ENCODE data around the gene KRTAP4-8.
"Not testable (repeated sequence)": the region's sequence is repeated elsewhere in the genome, so short reads cannot be mapped to it uniquely, and the experiment has no call there.

The KRTAP4-8 gene

DNA sequence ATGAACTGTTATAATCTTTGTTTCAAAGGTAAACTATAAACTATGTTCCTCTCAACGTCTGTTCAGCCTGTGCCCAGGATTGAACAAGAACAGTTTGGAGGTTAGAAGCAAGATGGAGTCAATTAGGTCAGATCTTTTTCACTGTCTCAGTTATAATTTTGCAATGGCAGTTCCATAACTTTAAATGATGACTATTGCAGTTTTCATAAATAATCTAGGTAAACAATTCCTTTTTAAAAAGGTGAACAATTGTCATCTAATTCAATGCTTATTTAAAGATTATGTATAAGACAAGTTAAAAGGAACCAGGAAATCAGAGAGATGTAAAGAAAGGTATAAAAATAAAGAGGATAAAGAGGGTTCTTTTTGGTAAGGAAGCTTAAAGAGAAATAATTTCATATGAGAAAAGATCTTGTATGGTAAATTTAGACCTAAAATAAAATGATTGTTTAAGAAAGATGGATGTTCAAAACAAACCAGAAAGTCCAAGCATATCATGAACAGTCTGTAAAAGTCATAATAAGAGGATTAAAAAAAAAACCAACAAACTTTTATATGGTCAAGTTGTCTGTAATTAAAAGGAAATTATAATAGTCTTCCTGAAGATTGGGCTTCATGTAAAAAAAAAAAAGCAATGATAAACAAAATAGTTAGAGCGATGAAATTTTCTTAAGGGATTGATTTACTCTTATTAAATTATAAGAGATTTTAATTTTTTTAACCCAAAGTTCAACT lies 13.4 kb upstream of the KRTAP4-8 start:
- DNase-seq (ENCODE audit: insufficient read length, low spot score) (no peak), FAIRE-seq (no peak)

DNA sequence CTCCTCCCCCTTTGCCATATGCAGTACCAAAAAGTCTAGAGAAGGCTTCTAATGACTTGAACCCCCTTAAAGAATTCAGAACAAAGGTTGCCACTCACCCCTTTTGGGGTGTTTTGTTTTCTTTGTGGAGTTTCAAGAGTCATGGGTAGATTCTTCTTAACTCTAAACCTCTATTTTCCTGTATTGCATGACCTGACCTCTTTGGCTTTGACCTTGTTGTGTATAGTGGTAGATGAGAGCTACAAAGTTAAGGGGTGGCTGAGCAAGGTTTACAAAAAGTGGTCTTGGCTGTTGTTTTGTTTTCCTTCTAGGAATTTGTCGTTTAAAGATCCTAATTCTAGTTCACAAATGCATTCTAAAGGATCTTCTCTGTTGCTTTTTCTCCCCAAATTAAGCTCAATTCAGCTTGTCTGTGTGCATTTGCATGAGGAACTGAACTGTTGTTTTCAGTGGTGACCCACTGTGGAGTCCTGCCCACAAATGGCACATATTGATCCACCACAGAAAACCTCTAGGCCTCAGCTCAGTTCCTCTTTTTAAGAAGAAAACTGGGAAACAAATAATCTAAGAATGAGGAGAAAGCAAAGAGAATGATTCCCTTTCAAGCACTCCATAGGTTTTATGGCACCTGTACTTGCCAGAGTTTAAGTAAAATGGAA lies 10.9 kb upstream of the KRTAP4-8 start:
- not testable (repeated sequence) for DNase-seq (ENCODE audit: insufficient read length, low spot score); FAIRE-seq

DNA sequence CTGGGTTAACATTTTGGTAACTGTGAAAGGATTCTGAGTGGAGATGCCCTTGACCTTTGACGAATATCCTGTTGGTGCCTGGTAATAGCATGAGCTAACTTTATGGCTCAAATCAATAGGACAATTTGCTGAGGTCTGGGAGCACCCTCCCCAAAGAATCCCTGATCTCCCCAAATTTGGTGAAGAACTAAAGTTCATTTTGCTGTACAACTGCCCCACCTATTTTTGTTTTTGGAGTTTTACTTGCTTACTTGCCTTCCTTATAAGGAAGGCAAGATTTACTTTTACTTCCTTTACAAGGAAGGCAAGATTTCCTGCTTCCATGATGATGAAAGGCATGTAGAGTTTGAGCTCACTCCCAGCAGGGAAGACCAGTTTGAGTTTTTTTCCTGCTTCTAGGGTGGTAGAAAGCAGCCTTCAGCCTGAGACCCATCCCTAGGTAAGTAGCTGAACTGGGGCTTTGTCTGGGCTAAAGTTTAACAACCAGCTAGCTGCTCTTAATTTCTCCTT lies 10.1 kb upstream of the KRTAP4-8 start:
- DNase-seq (ENCODE audit: insufficient read length, low spot score) (no peak), FAIRE-seq (peak; percentile 70)

DNA sequence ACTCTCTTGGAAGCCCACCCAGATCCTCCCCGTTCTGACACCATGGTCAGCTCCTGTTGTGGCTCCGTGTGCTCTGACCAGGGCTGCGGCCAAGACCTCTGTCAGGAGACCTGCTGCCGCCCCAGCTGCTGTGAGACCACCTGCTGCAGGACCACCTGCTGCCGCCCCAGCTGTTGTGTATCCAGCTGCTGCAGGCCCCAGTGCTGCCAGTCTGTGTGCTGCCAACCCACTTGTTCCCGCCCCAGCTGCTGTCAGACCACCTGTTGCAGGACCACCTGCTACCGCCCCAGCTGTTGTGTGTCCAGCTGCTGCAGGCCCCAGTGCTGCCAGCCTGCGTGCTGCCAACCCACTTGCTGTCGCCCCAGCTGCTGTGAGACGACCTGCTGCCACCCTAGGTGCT lies 7.4 kb upstream of the KRTAP4-8 start, which contains the start of gene KRTAP4-9:
KRTAP4-9 (plus strand) TSS at position 43 of the 400 bp plus-strand sequence; CDS start at position 43, 0 bp downstream.
- DNase-seq (ENCODE audit: insufficient read length, low spot score) = not testable (repeated sequence)
- FAIRE-seq = peak; percentile 91

DNA sequence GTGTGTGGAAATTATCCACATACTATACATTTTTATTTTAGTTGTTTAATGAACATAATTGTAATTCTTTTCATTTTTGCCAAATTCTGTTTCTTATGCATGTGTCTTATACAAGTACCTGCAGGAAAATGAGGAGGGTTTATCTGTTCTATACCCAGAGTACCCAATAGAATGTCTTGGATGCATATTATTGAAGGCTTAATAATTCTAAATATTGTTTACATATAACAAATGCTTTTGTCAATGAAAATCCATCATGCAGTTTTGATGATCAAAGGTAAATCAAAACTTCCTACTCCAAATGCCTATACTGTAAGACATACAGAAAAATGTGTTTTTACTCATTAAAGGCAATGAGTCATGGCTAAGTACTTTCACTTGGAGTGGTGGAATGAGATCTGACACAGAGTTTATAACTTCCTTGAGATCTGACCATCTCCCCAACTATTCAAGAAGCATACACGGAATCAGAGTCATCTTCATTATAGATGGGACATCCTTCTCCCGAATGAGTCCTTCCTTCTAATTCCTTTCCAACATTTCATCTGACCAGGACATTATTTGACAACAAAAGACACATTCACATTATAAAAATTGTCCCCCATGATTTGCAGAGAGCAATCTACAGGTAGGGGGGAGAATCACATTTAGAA lies 6.6 kb upstream of the KRTAP4-8 start:
- FAIRE-seq = peak; percentile 99

DNA sequence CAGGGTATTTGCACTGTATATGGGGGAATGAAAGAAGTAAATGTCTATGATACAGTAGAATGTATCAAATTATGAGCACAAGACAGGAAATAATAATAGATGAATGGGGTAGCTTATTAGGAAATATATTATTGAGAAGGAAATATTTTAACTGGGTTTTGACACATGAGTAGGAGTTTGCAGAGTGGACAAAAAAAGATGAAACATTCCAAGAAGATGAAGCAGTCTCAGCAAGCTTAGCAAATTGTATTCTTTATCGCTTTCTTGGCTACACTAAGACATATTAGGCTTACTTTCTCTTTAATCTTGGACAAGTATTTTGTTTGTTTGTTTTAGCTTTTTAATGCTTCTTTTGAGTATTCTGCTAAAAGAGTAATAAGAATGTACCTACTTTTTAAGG lies 6.0 kb upstream of the KRTAP4-8 start:
- FAIRE-seq (no peak), DNase-seq (ENCODE audit: insufficient read length, low spot score) (no peak)

More for the DNA sequence above, 6.6 kb upstream of the KRTAP4-8 start:
- DNase-seq (ENCODE audit: insufficient read length, low spot score) = not testable (repeated sequence)

DNA sequence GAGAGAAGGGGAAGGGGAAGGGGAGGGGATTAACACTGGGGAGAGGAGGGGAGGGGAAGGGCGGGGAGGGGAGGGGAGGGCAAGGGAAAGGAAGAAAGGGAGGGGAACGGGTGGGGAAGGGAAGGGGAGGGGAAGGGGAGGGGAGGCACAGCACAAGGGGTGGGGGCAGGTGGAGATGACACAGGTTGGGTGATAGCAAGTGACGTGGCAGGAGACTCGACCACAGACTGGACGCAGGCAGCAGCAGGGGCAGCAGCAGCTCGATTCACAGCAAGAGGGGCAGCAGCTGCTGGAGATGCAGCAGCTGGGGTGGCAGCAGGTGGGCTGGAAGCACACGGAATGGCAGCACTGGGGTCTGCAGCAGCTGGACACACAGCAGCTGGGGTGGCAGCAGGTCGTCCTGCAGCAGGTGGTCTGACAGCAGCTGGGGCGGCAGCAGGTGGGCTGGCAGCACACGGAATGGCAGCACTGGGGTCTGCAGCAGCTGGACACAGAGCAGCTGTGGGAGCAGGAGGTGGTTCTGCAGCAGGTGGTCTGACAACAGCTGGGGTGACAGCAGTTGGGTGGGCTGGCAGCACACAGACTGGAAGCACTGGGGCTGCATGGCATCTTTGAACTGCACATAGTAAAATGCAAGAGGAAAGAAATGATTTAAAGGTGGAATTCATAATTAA lies 3.8 kb upstream of the KRTAP4-8 start, which contains the start of gene KRTAP4-16:
KRTAP4-16 (minus strand) TSS at position 624 of the 674 bp plus-strand sequence; CDS start at position 624, 0 bp downstream.
- DNase-seq (ENCODE audit: insufficient read length, low spot score) (no peak), FAIRE-seq (peak; percentile 73)

DNA sequence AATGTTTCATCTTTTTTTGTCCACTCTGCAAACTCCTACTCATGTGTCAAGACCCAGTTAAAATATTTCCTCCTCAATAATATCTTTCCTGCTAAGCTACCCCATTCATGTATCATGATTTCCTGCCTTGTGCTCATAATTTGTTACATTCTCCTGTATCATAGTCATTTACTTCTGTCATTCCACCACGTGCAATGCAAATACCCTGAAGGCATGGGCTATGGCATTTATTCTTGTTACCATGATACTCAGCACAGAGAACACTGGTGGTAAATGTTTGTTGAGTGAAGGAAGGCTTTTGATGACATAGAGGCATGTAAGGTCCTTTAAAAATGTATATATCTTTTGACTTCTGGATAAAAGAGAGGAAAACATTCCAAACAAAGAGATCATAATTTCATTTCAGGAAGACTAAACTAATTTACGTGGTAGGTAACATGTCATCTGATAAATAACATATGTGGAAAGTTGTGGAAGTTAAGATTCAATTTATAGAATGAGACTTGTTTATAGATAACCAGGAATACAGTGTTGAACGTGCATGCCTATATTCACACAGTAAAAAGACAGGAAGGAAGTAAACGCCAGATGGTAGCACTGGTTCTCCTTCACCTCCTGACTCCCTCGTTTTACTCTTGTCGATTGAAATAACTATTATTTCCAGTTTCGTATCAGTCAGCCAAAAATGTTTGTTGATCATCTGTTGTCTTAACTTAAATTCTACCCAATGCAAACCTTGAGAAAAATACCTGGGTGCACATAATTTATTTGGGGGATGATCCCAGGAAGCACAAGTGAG lies 1.9 kb upstream of the KRTAP4-8 start:
- FAIRE-seq = peak; percentile 93
- DNase-seq (ENCODE audit: insufficient read length, low spot score) = peak; percentile 45

DNA sequence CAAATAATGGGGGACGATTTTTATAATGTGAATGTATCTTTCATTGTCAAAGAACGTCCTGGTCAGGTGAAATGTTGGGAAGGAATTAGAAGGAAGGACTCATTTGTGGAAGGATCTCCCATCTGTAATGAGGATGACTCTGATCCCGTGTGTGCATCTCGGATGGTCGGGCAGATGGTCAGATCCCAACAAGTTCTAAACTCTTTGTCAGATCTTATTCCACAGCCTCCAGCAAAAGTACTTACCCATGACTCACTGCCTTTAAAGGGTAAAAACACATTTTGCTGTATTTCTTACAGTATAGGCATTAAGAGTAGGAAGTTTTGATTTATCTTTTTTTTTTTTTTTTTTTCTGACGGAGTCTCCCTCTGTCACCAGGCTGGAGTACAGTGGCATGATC lies 539 bp upstream of the KRTAP4-8 start:
- peak; percentile 81 for FAIRE-seq
- DNase-seq (ENCODE audit: insufficient read length, low spot score) = no peak

DNA sequence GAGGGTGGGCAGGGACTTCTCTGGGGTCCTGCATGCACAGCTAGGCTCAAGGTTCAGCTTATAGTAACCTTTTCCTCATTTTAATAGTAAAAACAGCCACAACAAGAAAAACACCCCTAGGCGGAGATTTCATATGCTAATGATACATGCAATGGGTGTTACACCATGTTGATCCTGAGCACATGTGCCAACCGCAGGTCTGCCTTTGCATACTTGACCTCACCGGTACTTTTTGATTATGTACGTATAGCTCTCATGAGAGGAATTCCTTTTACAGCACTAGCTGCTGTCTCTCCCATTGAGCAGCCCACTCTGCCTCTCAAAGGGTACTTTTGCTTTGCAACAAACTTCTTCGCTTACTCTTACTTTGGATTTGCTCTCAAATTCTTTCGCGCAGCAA lies 1.9 kb downstream of the KRTAP4-8 start:
- DNase-seq (ENCODE audit: insufficient read length, low spot score) (no peak), FAIRE-seq (no peak)

DNA sequence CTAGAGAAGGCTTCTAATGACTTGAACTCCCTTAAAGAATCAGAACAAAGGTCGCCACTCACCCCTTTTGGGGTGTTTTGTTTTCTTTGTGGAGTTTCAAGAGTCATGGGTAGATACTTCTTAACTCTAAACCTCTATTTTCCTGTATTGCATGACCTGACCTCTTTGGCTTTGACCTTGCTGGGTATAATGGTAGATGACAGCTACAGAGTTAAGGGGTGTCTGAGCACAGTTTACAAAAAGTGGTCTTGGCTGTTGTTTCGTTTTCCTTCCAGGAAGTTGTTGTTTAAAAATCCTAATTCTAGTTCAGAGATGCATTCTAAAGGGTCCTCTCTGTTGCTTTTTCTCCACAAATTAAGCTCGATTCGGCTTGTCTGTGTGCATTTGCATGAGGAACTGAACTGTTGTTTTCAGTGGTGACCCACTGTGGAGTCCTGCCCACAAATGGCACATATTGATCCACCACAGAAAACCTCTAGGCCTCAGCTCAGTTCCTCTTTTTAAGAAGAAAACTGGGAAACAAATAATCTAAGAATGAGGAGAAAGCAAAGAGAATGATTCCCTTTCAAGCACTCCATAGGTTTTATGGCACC lies 9.1 kb downstream of the KRTAP4-8 start:
- not testable (repeated sequence) for DNase-seq (ENCODE audit: insufficient read length, low spot score)
- FAIRE-seq = peak; percentile 40

DNA sequence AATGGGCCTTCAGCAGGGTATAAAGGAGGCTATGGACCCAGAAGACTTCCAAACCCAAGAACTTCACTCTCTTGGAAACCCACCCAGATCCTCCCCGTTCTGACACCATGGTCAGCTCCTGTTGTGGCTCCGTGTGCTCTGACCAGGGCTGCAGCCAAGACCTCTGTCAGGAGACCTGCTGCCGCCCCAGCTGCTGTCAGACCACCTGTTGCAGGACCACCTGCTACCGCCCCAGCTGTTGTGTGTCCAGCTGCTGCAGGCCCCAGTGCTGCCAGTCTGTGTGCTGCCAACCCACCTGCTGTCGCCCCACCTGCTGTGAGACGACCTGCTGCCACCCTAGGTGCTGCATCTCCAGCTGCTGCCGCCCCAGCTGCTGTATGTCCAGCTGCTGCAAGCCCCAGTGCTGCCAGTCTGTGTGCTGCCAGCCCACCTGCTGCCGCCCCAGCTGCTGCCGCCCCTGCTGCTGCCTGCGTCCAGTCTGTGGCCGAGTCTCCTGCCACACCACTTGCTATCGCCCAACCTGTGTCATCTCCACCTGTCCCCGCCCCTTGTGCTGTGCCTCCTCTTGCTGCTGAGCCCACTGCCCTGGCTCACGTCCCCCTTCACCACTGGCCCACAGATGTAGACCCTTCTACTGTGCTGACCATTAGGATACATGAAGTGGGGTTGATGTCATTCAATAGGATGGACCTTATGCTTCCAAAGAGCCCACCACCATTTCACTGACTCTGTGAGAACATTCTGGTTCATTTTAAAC lies 13.7 kb downstream of the KRTAP4-8 start, which contains the start of gene KRTAP4-7:
KRTAP4-7 (plus strand) TSS at position 51 of the 757 bp plus-strand sequence; CDS start at position 108, 57 bp downstream.
- DNase-seq (ENCODE audit: insufficient read length, low spot score) = not testable (repeated sequence)
- peak; percentile 20 for FAIRE-seq

DNA sequence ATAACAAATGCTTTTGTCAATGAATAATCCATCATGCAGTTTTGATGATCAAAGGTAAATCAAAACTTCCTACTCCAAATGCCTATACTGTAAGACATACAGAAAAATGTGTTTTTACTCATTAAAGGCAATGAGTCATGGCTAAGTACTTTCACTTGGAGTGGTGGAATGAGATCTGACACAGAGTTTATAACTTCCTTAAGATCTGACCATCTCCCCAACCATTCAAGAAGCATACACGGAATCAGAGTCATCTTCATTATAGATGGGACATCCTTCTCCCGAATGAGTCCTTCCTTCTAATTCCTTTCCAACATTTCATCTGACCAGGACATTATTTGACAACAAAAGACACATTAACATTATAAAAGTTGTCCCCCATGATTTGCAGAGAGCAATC lies 14.5 kb downstream of the KRTAP4-8 start:
- peak; percentile 95 for FAIRE-seq
- DNase-seq (ENCODE audit: insufficient read length, low spot score) = not testable (repeated sequence)

DNA sequence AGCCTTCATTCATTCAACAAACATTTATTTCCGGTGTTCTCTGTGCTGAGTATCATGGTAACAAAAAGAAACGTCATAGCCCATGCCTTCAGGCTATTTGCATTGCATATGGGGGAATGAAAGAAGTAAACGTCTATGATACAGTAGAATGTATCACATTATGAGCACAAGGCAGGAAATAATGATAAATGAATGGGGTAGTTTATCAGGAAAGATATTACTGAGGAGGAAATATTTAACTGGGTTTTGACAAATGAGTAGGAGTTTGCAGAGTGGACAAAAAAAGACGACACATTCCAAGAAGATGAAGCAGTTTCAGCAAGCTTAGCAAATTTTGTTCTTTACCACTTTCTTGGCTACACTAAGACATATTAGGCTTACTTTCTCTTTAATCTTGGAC lies 15.3 kb downstream of the KRTAP4-8 start:
- peak; percentile 9 for FAIRE-seq
- DNase-seq (ENCODE audit: insufficient read length, low spot score) = peak; percentile 40

DNA sequence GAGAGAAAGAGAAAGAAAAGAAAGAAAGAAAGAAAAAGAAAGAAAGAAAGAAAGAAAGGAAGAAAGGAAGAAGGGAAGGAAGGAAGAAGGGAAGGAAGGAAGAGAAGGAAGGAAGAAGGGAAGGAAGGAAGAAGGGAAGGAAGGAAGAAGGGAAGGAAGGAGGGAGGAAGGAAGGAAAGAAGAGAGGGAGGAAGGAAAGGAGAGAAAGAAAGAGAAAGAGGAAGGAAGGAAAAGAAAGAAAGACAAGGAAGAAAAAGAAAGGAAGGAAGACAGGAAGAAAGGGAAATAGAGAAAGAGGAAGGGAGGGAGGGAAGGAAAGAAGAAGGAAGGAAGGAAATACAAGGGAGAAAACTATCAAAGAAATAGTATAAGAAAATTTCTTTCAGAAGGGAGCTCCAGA lies 21.2 kb downstream of the KRTAP4-8 start:
- DNase-seq (ENCODE audit: insufficient read length, low spot score) (no peak), FAIRE-seq (no peak)

DNA sequence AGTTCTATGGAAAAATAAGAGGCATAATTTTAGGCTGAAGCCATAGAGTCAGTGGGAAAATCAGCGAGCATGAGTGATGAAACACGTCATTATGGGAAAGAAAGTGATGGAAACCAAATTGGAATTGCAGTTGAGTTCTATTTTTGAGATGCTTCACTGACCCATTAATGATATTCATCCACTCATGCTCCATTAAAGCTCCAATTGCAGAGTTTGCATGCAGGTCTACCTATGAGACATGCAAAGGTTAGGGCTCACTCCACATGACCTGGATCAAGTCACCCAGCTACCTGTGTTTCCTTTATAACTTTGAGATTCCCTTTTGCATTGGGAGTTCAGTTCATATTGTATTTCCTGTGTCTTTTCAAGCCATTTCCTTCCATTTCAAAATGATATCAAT lies 24.3 kb downstream of the KRTAP4-8 start:
- FAIRE-seq = no peak
- no peak for DNase-seq (ENCODE audit: insufficient read length, low spot score)

DNA sequence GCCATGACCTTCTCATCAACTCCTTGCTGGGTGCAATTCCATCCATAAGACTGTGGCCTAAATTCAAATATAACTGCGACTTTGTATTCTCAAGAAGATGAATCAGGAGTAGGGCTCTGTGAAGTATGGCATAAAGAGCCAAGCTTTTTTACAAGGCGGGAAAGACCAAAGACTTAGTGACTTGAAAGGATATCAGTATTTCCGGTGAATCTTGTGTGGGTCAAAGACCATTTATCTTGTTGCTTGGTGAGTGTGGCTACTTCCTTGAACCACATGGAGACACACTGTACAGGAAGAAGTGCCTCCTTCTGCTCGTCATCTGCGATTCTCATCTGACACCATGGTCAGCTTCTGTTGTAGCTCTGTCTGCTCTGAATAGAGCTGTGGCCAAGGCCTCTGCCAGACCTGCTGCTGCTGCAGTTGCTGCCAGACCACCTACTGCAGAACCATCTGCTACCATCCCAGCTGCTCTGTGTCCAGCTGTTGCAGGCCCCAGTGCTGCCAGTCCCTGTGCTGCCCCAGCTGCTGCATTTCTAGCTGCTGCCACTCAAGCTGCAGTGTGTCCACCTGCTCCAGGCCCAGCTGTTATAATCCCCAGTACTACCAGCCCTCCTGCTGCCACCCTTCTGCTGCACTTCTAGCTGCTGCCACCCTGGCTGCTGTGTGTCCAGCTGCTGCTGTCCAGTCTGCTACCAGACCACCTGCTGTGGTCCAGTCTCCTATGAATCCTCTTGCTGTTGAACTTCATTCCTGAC lies 26.2 kb downstream of the KRTAP4-8 start:
- FAIRE-seq = peak; percentile 63
- no peak for DNase-seq (ENCODE audit: insufficient read length, low spot score)

DNA sequence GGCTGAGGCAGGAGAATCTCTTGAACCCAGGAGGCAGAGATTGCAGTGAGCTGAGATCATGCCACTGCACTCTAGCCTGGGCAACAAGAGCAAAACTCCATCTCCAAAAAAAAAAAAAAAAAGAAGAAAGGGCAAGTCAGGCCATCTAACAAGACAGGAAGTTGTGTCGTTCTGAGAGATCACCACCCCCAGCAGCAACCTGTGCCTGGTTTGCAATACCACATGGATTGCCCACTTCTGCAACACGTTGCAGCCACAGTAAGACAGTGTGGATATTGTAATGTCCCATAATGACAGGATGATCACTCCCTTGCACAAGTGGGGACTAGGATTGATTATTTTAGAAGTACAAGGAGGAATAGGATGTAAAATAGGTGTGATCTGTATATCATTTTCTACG lies 28.9 kb downstream of the KRTAP4-8 start:
- FAIRE-seq = peak; percentile 46
- DNase-seq (ENCODE audit: insufficient read length, low spot score) = no peak
